GM12864 (cell line): ENCODE measurements around the gene BID.

Experiments
- DNase-seq: peaks from one replicate; pipeline ENCODE4 v3.0.0-alpha.2; 2011; ENCODE audit warnings: low read depth
- H3K4me3 ChIP-seq: 2 replicates; pipeline ENCODE4 v1.5.1; 2011; ENCODE audit warnings: mild to moderate bottlenecking, low read depth, low read length, control low read depth
- TF ChIP-seq, protein P1 (sequence below): IDR thresholded peaks from 2 replicates; pipeline ENCODE4 v1.5.1; 2011; ENCODE audit warnings: low read depth, mild to moderate bottlenecking, moderate library complexity, low read length, control low read depth, inconsistent platforms; ENCODE audit errors: missing control alignments

Gene BID

GRCh38 chr22:17725500-17725796, 48.8 kb downstream of the BID start:
- TF ChIP-seq, protein P1, sequence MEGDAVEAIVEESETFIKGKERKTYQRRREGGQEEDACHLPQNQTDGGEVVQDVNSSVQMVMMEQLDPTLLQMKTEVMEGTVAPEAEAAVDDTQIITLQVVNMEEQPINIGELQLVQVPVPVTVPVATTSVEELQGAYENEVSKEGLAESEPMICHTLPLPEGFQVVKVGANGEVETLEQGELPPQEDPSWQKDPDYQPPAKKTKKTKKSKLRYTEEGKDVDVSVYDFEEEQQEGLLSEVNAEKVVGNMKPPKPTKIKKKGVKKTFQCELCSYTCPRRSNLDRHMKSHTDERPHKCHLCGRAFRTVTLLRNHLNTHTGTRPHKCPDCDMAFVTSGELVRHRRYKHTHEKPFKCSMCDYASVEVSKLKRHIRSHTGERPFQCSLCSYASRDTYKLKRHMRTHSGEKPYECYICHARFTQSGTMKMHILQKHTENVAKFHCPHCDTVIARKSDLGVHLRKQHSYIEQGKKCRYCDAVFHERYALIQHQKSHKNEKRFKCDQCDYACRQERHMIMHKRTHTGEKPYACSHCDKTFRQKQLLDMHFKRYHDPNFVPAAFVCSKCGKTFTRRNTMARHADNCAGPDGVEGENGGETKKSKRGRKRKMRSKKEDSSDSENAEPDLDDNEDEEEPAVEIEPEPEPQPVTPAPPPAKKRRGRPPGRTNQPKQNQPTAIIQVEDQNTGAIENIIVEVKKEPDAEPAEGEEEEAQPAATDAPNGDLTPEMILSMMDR, result no peak
- H3K4me3 ChIP-seq, result no peak overlapping the region
- DNase-seq, result no peak

- DNase-seq, result no peak
- TF ChIP-seq, protein P1, result no peak
- H3K4me3 ChIP-seq, result no peak overlapping the region
Measured at GRCh38 chr22:17724678-17725499, 49.4 kb downstream of the BID start.

DNA sequence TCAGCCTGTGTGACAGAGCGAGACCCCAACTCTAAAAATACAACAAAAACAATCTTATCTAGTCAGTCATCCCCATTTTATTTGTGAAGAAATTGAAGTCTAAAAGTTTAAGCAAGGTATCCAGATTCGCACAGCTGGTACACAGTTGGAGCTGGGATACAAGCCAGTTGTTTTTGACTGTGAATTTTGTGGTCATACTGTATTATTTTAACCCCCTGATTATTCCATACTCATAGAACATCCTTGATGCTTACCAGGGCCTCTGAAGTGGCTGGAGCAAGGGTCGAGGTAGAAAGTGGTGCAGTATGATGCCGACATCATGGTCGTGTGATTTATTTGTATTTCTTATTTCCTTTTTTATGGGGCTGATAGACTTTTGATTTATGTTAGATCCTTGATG, 50.0 kb downstream of the BID start:
- H3K4me3 ChIP-seq, result no peak overlapping the region
- no peak for DNase-seq
- TF ChIP-seq, protein P1, result no peak

GRCh38 chr22:17719911-17720310, 54.4 kb downstream of the BID start:
- H3K4me3 ChIP-seq, result no peak overlapping the region
- DNase-seq, result no peak
- TF ChIP-seq, protein P1, result no peak

DNA sequence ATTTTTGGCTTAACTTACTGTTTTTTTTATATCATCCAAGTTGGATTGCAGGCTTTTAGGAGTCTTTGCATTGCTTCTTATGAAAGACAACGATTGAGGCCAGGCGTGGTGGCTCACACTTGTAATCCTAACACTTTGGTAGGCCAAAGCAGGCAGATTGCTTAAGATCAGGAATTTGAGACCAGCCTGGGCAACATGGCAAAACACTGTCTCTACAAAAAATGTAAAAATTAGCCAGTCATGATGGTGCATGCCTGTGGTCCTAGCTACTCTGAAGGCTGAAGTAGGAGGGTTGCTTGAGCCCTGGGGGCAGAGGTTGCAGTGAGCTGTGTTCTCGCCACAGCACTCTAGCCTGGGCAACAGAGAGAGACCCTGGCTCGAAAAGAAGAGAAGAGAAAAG, 56.6 kb downstream of the BID start:
- no peak overlapping the region for H3K4me3 ChIP-seq
- DNase-seq, result no peak
- TF ChIP-seq, protein P1, result no peak

- TF ChIP-seq, protein P1, result no peak
- no peak for DNase-seq
- no peak overlapping the region for H3K4me3 ChIP-seq
Measured at GRCh38 chr22:17716529-17716928, 57.7 kb downstream of the BID start.

- DNase-seq, result no peak
- H3K4me3 ChIP-seq, result no peak overlapping the region
- TF ChIP-seq, protein P1, result no peak
Measured at GRCh38 chr22:17712441-17712840, 61.8 kb downstream of the BID start.
